NCI-H526 treated with DMSO at 0.1 percent for 48 hours (cell line): ENCODE results near the gene AOPEP.

Experiments
- DNase-seq: peaks from one replicate; lab custom pipeline; 2025; lab: John Stamatoyannopoulos, UW

The AOPEP gene

GRCh38 chr9:95096381-95096780 lies 369.9 kb downstream of the AOPEP start:
- DNase-seq: no peak

GRCh38 chr9:95096807-95097206 lies 370.3 kb downstream of the AOPEP start:
- no peak for DNase-seq

GRCh38 chr9:95097279-95097678 lies 370.8 kb downstream of the AOPEP start:
- DNase-seq: no peak

GRCh38 chr9:95098391-95098921 lies 372.0 kb downstream of the AOPEP start:
- DNase-seq: no peak

- no peak for DNase-seq
These were observed 373.0 kb downstream of the AOPEP start for GRCh38 chr9:95099321-95100070.

- DNase-seq: no peak
These were observed 373.6 kb downstream of the AOPEP start for GRCh38 chr9:95100071-95100627.

GRCh38 chr9:95101326-95101725 lies 374.8 kb downstream of the AOPEP start:
- DNase-seq: no peak

- DNase-seq: no peak
These were observed 375.5 kb downstream of the AOPEP start for GRCh38 chr9:95102001-95102433.

GRCh38 chr9:95102572-95102971 lies 376.1 kb downstream of the AOPEP start:
- DNase-seq: no peak

- DNase-seq: no peak
These were observed 376.8 kb downstream of the AOPEP start for GRCh38 chr9:95103281-95103771.

GRCh38 chr9:95103871-95104580 lies 377.5 kb downstream of the AOPEP start:
- no peak for DNase-seq

GRCh38 chr9:95104581-95104960 lies 378.1 kb downstream of the AOPEP start:
- DNase-seq: no peak

GRCh38 chr9:95104980-95105379 lies 378.5 kb downstream of the AOPEP start:
- no peak for DNase-seq

GRCh38 chr9:95105519-95106287 lies 379.2 kb downstream of the AOPEP start:
- DNase-seq: no peak

- no peak for DNase-seq
These were observed 380.7 kb downstream of the AOPEP start for GRCh38 chr9:95107001-95107749.

GRCh38 chr9:95107976-95108375 lies 381.5 kb downstream of the AOPEP start:
- no peak for DNase-seq

GRCh38 chr9:95108777-95109176 lies 382.3 kb downstream of the AOPEP start:
- no peak for DNase-seq

GRCh38 chr9:95109456-95109855 lies 383.0 kb downstream of the AOPEP start:
- DNase-seq: no peak

- no peak for DNase-seq
These were observed 384.5 kb downstream of the AOPEP start for GRCh38 chr9:95110921-95111525.

GRCh38 chr9:95111716-95112115 lies 385.2 kb downstream of the AOPEP start:
- DNase-seq: no peak
